B cell (primary cell): ENCODE results near the gene STAC3. TPM values are rescaled to one million over a fixed set of nuclear protein-coding genes. Genes with fewer than 3 reads are reported as not detected.

ENCODE experiments used
- ATAC-seq: fragments of 200-7000 bp; cut with Tn5 transposase; one replicate; pipeline ENCODE4 v1.10.0; 2021; ENCODE audit warnings: low read depth, mild to moderate bottlenecking, moderate number of reproducible peaks, moderate library complexity
- CTCF ChIA-PET: fragments of 350-600 bp; sonication (Branson Sonifier 250); formaldehyde crosslinking; loops from one replicate; lab custom pipeline; 2021; ENCODE audit warnings: antibody characterized with exemption, inconsistent platforms; lab: Charles Lee
- POLR2A ChIA-PET: fragments of 350-600 bp; sonication (Branson Sonifier 250); formaldehyde crosslinking; loops from one replicate; lab custom pipeline; 2021; ENCODE audit warnings: antibody characterized with exemption; lab: Charles Lee
- DNase-seq: peaks from one replicate; pipeline ENCODE4 v3.0.0; 2013
- H2AFZ ChIP-seq: 2 replicates; pipeline ENCODE4 v1.6.1; 2012; ENCODE audit warnings: mild to moderate bottlenecking, low read depth, low read length; ENCODE audit not compliant: insufficient read depth, poor library complexity, severe bottlenecking
- H3K27ac ChIP-seq, 2 donors: 1 replicate in 1 of 2; 2 replicates in 1 of 2; pipeline ENCODE4 v1.5.1; 2012 to 2013; ENCODE audit warnings: low read length in 2 of 2, mild to moderate bottlenecking in 2 of 2, moderate library complexity in 1 of 2
- H3K27me3 ChIP-seq, 4 experiments: fragments of 200-600 bp in 1 of 4; sonication (generic) in 1 of 4; replicated peaks in 1 of 4; 1 replicate in 2 of 4; 2 replicates in 2 of 4; pipeline versions ENCODE4 v1.6.1 to v1.7.0; 2013 to 2016; ENCODE audit warnings: low read length in 3 of 4, mild to moderate bottlenecking in 2 of 4, mixed read lengths in 1 of 4, moderate library complexity in 1 of 4; ENCODE audit not compliant: insufficient read depth in 4 of 4, control insufficient read depth in 3 of 4; ENCODE audit errors: control extremely low read depth in 1 of 4
- H3K36me3 ChIP-seq, 2 experiments: replicated peaks in 1 of 2; 1 replicate in 1 of 2; 2 replicates in 1 of 2; pipeline versions ENCODE4 v1.6.1 to v1.7.1; 2013; ENCODE audit warnings: low read length in 1 of 2; ENCODE audit not compliant: insufficient read depth in 2 of 2, control insufficient read depth in 1 of 2; ENCODE audit errors: control extremely low read depth in 1 of 2, extremely low read depth in 1 of 2
- H3K4me1 ChIP-seq, 2 donors: fragments of 200-600 bp in 1 of 2; sonication (generic) in 1 of 2; 1 replicate in 1 of 2; 2 replicates in 1 of 2; pipeline versions ENCODE4 v1.5.1 to v1.6.1; 2013 to 2017; ENCODE audit warnings: low read length in 2 of 2; ENCODE audit not compliant: control insufficient read depth in 2 of 2, insufficient read depth in 2 of 2
- H3K4me2 ChIP-seq: replicated peaks from 2 replicates; pipeline ENCODE3; 2012; ENCODE audit warnings: mild to moderate bottlenecking, low read depth, low read length; ENCODE audit not compliant: poor library complexity, severe bottlenecking
- H3K4me3 ChIP-seq, 5 experiments: fragments of 200-600 bp in 1 of 5; sonication (generic) in 1 of 5; 1 replicate in 3 of 5; 2 replicates in 2 of 5; pipeline versions ENCODE4 v1.5.1 to v1.7.0; 2011 to 2016; ENCODE audit warnings: low read length in 4 of 5, mild to moderate bottlenecking in 4 of 5, low read depth in 2 of 5, control low read depth in 1 of 5, moderate library complexity in 1 of 5; ENCODE audit not compliant: insufficient read depth in 1 of 5; ENCODE audit errors: control extremely low read depth in 1 of 5, extremely low read depth in 1 of 5
- H3K79me2 ChIP-seq: fragments of 200-600 bp; sonication (generic); one replicate; pipeline ENCODE4 v1.6.0; 2016; ENCODE audit warnings: low read length; ENCODE audit not compliant: control insufficient read depth, insufficient read depth
- H3K9ac ChIP-seq: fragments of 200-600 bp; sonication (generic); 2 replicates; pipeline ENCODE4 v1.6.1; 2017; ENCODE audit warnings: mild to moderate bottlenecking, low read length, moderate library complexity
- H3K9me3 ChIP-seq, 3 donors: one replicate each; pipeline versions ENCODE4 v1.6.1 to v1.7.1; 2013; ENCODE audit warnings: low read length in 2 of 3; ENCODE audit not compliant: control insufficient read depth in 2 of 3, insufficient read depth in 1 of 3; ENCODE audit errors: control extremely low read depth in 1 of 3
- H4K20me1 ChIP-seq: 2 replicates; pipeline ENCODE4 v1.6.0; 2012; ENCODE audit warnings: mild to moderate bottlenecking, low read length; ENCODE audit not compliant: insufficient read depth, control insufficient read depth, poor library complexity, severe bottlenecking
- H3K27ac Mint-ChIP-seq: one replicate; pipeline ENCODE4 v1.8.0; 2021; ENCODE audit warnings: mixed read lengths
- H3K27me3 Mint-ChIP-seq: one replicate; pipeline ENCODE4 v1.8.0; 2021; ENCODE audit warnings: mixed read lengths
- H3K4me1 Mint-ChIP-seq: one replicate; pipeline ENCODE4 v1.8.0; 2021; ENCODE audit warnings: mixed read lengths
- H3K4me3 Mint-ChIP-seq: one replicate; pipeline ENCODE4 v1.8.0; 2021; ENCODE audit warnings: mixed read lengths
- H3K9me3 Mint-ChIP-seq: one replicate; pipeline ENCODE4 v1.8.0; 2022; ENCODE audit warnings: mixed read lengths; ENCODE audit not compliant: insufficient read depth
- CTCF ChIP-seq: fragments of 200-600 bp; IDR thresholded peaks from one replicate; pipeline ENCODE4 v1.8.0; 2022; ENCODE audit warnings: antibody characterized with exemption, mild to moderate bottlenecking
- EZH2 ChIP-seq: IDR thresholded peaks from 2 replicates; pipeline ENCODE4 v1.6.1; 2012; ENCODE audit warnings: borderline replicate concordance, low read depth, mild to moderate bottlenecking, moderate library complexity, low read length; ENCODE audit not compliant: insufficient read depth, poor library complexity, severe bottlenecking
- WGBS: methylation state at CpG from one replicate; pipeline ENCODE4 v1.1.5; 2013; ENCODE audit warnings: missing lambda C conversion rate; ENCODE audit not compliant: insufficient coverage; 5-methylcytosine and 5-hydroxymethylcytosine counted together
- intact Hi-C: fragments of 100-400 bp; cut with micrococcal nuclease; formaldehyde crosslinking; loops from one replicate; pipeline ENCODE4 v1.10.0; 2022
- polyA plus RNA-seq: library from polyadenylated mRNA; depleted of rRNA; stranded (reverse); fragments of >200 nt; gene quantifications from 2 replicates; pipeline ENCODE4 v1.2.3, GENCODE V29; 2012
- total RNA-seq, 2 donors: library from RNA; stranded (reverse); fragments of 120-200 nt in 1 of 2; gene quantifications; 1 replicate in 1 of 2; 2 replicates in 1 of 2; pipeline versions ENCODE4 v1.2.3 to v1.2.4, GENCODE V29; 2013 to 2022

The STAC3 gene
- total and polyA plus RNA-seq, 2 donors (not counting 1 experiment from before 2014, with no cell fraction given) = 4.5 to 6.2 TPM

DNA sequence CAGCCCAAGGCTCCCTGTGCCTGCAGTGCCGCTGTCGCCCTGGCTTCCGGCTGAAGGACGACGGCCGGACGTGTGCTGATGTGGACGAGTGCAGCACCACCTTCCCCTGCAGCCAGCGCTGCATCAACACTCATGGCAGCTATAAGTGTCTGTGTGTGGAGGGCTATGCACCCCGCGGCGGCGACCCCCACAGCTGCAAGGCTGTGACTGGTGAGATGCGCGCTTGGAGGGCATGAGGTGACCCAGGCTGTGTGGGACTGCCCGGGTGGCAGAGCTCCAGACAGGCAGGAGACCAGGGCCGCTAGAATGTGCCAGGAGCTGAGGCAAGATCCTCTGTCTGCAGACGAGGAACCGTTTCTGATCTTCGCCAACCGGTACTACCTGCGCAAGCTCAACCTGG lies 54.0 kb downstream of the STAC3 start:
- intact Hi-C loops = no loop called here

GRCh38 chr12:57196439-57196838 lies 54.5 kb downstream of the STAC3 start:
- WGBS = 87% methylated on average over 4 of the region's 4 CpGs
- ATAC-seq = no peak
- Histone ChIP-seq H3K27me3 (no peaks in the 10 kb centered on the region), H4K20me1 (no peaks in the 10 kb centered on the region), H3K36me3 (no peaks in the 10 kb centered on the region), H3K9ac (no peak overlapping the region), H3K27ac (no peak overlapping the region), H3K4me1 (no peaks in the 10 kb centered on the region), H3K4me3 (no peak overlapping the region), H3K79me2 (no peaks in the 10 kb centered on the region), H3K4me2 (no peak overlapping the region), H2AFZ (no peak overlapping the region), H3K9me3 (no peaks in the 10 kb centered on the region)
- H3K4me3 Mint-ChIP-seq = no peak overlapping the region
- ChIA-PET CTCF (interaction anchor here (1.8 kb wide), 1 partner anchor 13 kb away, joined by 5 read pairs; no protein-coding TSS in a partner anchor), POLR2A (no interaction called here)
- H3K27me3 Mint-ChIP-seq = no peaks in the 10 kb centered on the region
- H3K4me1 Mint-ChIP-seq = no peaks in the 10 kb centered on the region
- TF ChIP-seq EZH2 (no peak), CTCF (no peak)
- H3K9me3 Mint-ChIP-seq = no peaks in the 10 kb centered on the region
- no peak overlapping the region for H3K27ac Mint-ChIP-seq
- no peak for DNase-seq
- intact Hi-C loops = no loop called here

More for the DNA sequence above, 54.0 kb downstream of the STAC3 start:
- no peak for DNase-seq
- Histone ChIP-seq H4K20me1 (no peaks in the 10 kb centered on the region), H3K9ac (no peak overlapping the region), H3K9me3 (no peaks in the 10 kb centered on the region), H3K27me3 (no peaks in the 10 kb centered on the region), H3K4me3 (no peak overlapping the region), H3K36me3 (no peaks in the 10 kb centered on the region), H3K79me2 (no peaks in the 10 kb centered on the region), H2AFZ (no peak overlapping the region), H3K4me1 (no peaks in the 10 kb centered on the region), H3K4me2 (no peak overlapping the region), H3K27ac (no peak overlapping the region)
- Mint-ChIP-seq H3K4me1 (no peaks in the 10 kb centered on the region), H3K4me3 (no peak overlapping the region), H3K27ac (no peak overlapping the region), H3K9me3 (no peaks in the 10 kb centered on the region), H3K27me3 (no peaks in the 10 kb centered on the region)
- no peak for ATAC-seq
- TF ChIP-seq CTCF (no peak), EZH2 (no peak)
- POLR2A ChIA-PET = no interaction called here
- WGBS = 92% methylated on average over 22 of the region's 22 CpGs
- CTCF ChIA-PET = interaction anchor here (1.8 kb wide), 1 partner anchor 14 kb away, joined by 5 read pairs; no protein-coding TSS in a partner anchor
